ENCODE measurements around the gene POR. TPM values are rescaled to one million over a fixed set of nuclear protein-coding genes. Genes with fewer than 3 reads are reported as not detected.
"Not testable (repeated sequence)": the region's sequence is repeated elsewhere in the genome, so short reads cannot be mapped to it uniquely, and the experiment has no call there.

Gene POR
- total and polyA plus RNA-seq, 2 donors (not counting 1 experiment from before 2014, with no cell fraction given) = 68.4 to 78.4 TPM

DNA sequence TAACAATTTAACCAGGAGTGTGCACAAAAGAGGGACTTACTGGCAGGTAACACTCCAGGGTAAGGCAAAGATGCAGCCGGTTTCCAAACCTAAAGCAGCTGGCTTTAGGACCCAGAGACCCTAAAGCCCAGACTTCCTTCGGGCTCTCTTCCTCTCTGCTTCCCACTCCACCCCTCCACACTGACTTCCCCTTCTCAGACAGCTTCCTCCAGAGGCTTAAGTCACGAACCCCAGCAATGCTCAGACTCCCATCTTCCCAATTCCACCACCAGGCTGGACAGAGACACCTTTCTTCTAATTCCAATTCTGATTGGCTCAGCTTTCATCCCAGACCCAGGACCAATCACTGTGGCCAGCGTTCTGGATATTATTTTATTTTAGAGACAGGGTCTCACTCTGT lies 108.0 kb downstream of the POR start:
- Histone ChIP-seq H4K20me1 (ENCODE audit: control insufficient read depth, insufficient read depth, low read length, poor library complexity, severe bottlenecking) (no peaks in the 10 kb centered on the region), H2AFZ (ENCODE audit: insufficient read depth, low read depth, low read length, poor library complexity, severe bottlenecking) (no peak overlapping the region), H3K4me3 (ENCODE audit: control extremely low read depth in 1 of 5, extremely low read depth in 1 of 5, insufficient read depth in 1 of 5, low read depth in 2 of 5, low read length in 4 of 5) (no peak overlapping the region), H3K9ac (ENCODE audit: low read length) (no peak overlapping the region), H3K9me3 (ENCODE audit: control extremely low read depth in 1 of 3, control insufficient read depth in 2 of 3, insufficient read depth in 1 of 3, low read length in 2 of 3) (no peaks in the 10 kb centered on the region), H3K79me2 (ENCODE audit: control insufficient read depth, insufficient read depth, low read length) (no peaks in the 10 kb centered on the region), H3K36me3 (replicated peaks in 1 of 2; ENCODE audit: control extremely low read depth in 1 of 2, control insufficient read depth in 1 of 2, extremely low read depth in 1 of 2, insufficient read depth in 2 of 2, low read length in 1 of 2) (peaks cover 0 to 26% of the 10 kb centered on the region in 2 experiments), H3K27ac (ENCODE audit: low read length in 2 of 2) (no peak overlapping the region), H3K4me2 (replicated peaks; ENCODE audit: low read depth, low read length, poor library complexity, severe bottlenecking) (no peak overlapping the region), H3K27me3 (replicated peaks in 1 of 4; ENCODE audit: control extremely low read depth in 1 of 4, control insufficient read depth in 3 of 4, insufficient read depth in 4 of 4, low read length in 3 of 4) (no peaks in the 10 kb centered on the region), H3K4me1 (ENCODE audit: control insufficient read depth in 2 of 2, insufficient read depth in 2 of 2, low read length in 2 of 2) (peaks cover 3 to 6% of the 10 kb centered on the region in 2 donors)
- Mint-ChIP-seq H3K9me3 (ENCODE audit: insufficient read depth) (no peaks in the 10 kb centered on the region), H3K4me3 (no peak overlapping the region), H3K4me1 (peaks cover 8% of the 10 kb centered on the region), H3K27me3 (no peaks in the 10 kb centered on the region), H3K27ac (no peak overlapping the region)
- ATAC-seq (ENCODE audit: low read depth) = no peak
- ChIA-PET POLR2A (no interaction called here), CTCF (interaction anchor here (0.5 to 5.3 kb wide), 2 partner anchors 15 to 157 kb away, joined by 4 to 83 read pairs; no protein-coding TSS in a partner anchor)
- WGBS (ENCODE audit: insufficient coverage) = 22% methylated on average over 4 of the region's 4 CpGs
- intact Hi-C loops (cut with micrococcal nuclease) = no loop called here
- DNase-seq = no peak
- TF ChIP-seq EZH2 (IDR thresholded peaks at IDR 0.05; ENCODE audit: borderline replicate concordance, insufficient read depth, low read depth, low read length, poor library complexity, severe bottlenecking) = no peak
- TF ChIP-seq, protein P1, sequence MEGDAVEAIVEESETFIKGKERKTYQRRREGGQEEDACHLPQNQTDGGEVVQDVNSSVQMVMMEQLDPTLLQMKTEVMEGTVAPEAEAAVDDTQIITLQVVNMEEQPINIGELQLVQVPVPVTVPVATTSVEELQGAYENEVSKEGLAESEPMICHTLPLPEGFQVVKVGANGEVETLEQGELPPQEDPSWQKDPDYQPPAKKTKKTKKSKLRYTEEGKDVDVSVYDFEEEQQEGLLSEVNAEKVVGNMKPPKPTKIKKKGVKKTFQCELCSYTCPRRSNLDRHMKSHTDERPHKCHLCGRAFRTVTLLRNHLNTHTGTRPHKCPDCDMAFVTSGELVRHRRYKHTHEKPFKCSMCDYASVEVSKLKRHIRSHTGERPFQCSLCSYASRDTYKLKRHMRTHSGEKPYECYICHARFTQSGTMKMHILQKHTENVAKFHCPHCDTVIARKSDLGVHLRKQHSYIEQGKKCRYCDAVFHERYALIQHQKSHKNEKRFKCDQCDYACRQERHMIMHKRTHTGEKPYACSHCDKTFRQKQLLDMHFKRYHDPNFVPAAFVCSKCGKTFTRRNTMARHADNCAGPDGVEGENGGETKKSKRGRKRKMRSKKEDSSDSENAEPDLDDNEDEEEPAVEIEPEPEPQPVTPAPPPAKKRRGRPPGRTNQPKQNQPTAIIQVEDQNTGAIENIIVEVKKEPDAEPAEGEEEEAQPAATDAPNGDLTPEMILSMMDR (IDR thresholded peaks at IDR 0.05) = no peak

DNA sequence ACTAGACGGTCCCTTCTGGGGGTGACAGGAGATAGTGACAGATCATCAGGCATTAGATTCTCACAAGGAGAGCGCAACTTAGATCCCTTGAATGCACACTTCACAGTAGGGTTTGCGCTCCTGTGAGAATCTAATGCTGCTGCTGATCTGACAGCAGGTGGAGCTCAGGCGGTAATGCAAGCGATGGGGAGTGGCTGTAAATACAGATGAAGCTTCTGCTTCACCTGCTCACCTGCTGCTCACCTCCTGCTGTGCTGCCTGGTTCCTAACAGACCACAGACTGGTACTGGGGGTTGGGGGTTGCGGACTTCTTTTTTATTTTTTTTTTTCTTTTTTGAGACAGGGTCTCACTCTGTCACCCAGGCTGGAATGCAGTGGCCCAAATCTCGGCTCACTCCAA lies 114.7 kb downstream of the POR start:
- H3K36me3 ChIP-seq (replicated peaks in 1 of 2; ENCODE audit: control extremely low read depth in 1 of 2, control insufficient read depth in 1 of 2, extremely low read depth in 1 of 2, insufficient read depth in 2 of 2, low read length in 1 of 2) = peaks cover 0 to 12% of the 10 kb centered on the region in 2 experiments
- H3K4me3 Mint-ChIP-seq; H3K4me1 Mint-ChIP-seq; H3K4me3 ChIP-seq (ENCODE audit: control extremely low read depth in 1 of 5, extremely low read depth in 1 of 5, insufficient read depth in 1 of 5, low read depth in 2 of 5, low read length in 4 of 5); H3K27ac Mint-ChIP-seq; CTCF ChIA-PET; intact Hi-C loops (cut with micrococcal nuclease); H3K4me2 ChIP-seq (replicated peaks; ENCODE audit: low read depth, low read length, poor library complexity, severe bottlenecking); H3K79me2 ChIP-seq (ENCODE audit: control insufficient read depth, insufficient read depth, low read length); H3K27me3 Mint-ChIP-seq; H3K9ac ChIP-seq (ENCODE audit: low read length); H3K27ac ChIP-seq (ENCODE audit: low read length in 2 of 2); H3K27me3 ChIP-seq (replicated peaks in 1 of 4; ENCODE audit: control extremely low read depth in 1 of 4, control insufficient read depth in 3 of 4, insufficient read depth in 4 of 4, low read length in 3 of 4); H3K9me3 ChIP-seq (ENCODE audit: control extremely low read depth in 1 of 3, control insufficient read depth in 2 of 3, insufficient read depth in 1 of 3, low read length in 2 of 3); H2AFZ ChIP-seq (ENCODE audit: insufficient read depth, low read depth, low read length, poor library complexity, severe bottlenecking); ATAC-seq (ENCODE audit: low read depth); H4K20me1 ChIP-seq (ENCODE audit: control insufficient read depth, insufficient read depth, low read length, poor library complexity, severe bottlenecking); H3K4me1 ChIP-seq (ENCODE audit: control insufficient read depth in 2 of 2, insufficient read depth in 2 of 2, low read length in 2 of 2); POLR2A ChIA-PET; DNase-seq; H3K9me3 Mint-ChIP-seq (ENCODE audit: insufficient read depth): not testable (repeated sequence)
- WGBS (ENCODE audit: insufficient coverage) = 100% methylated on average over 5 of the region's 7 CpGs
